ENCODE data around the gene FOXL2. TPM values are rescaled to one million over a fixed set of nuclear protein-coding genes. Genes with fewer than 3 reads are reported as not detected.

Gene FOXL2
- total and polyA plus RNA-seq, 9 of the 15 experiments (the other 6 are each of a cell fraction or from before 2014, with no cell fraction given), result 0.27 to 22.1 (median 3.2) TPM

- TF ChIP-seq UBTF (IDR thresholded peaks at IDR 0.05; ENCODE audit: borderline replicate concordance in 1 of 2, low read depth in 2 of 2, low read length in 2 of 2) (0 out of 4 replicates have a peak, but pooled peaks of 1 of the 2 experiments have one; percentile 14), ARID3B (CRISPR knock-in tag; IDR thresholded peaks at IDR 0.05; ENCODE audit: borderline replicate concordance) (no peak), CEBPB (tag; IDR thresholded peaks at IDR 0.05) (no peak), HNRNPH1 (optimal IDR thresholded peaks at IDR 0.05; ENCODE audit: low read depth, low read length) (no peak), BRD4 (IDR thresholded peaks at IDR 0.05) (peak; percentile 41; the same call in 1 of the 2 replicates), BRF2 (IDR thresholded peaks at IDR 0.05; ENCODE audit: borderline replicate concordance, insufficient read depth, insufficient read length) (no peak), ZNF518B (CRISPR knock-in tag; IDR thresholded peaks at IDR 0.05) (no peak), EP400 (IDR thresholded peaks at IDR 0.05) (peak; percentile 12; the same call in 1 of the 2 replicates), ATF2 (CRISPR knock-in tag; IDR thresholded peaks at IDR 0.05) (no peak), PHF8 (IDR thresholded peaks at IDR 0.05; ENCODE audit: borderline replicate concordance, low read length) (peak; percentile 33; the same call in 1 of the 2 replicates), LEF1 (IDR thresholded peaks at IDR 0.05) (no peak), ZNF511 (CRISPR knock-in tag; IDR thresholded peaks at IDR 0.05) (0 out of 2 replicates have a peak, but pooled peaks have one; percentile 24), RBM25 (IDR thresholded peaks at IDR 0.05; ENCODE audit: low read depth, low read length, severe bottlenecking) (no peak), FOXP1 (CRISPR knock-in tag; IDR thresholded peaks at IDR 0.05) (peak; percentile 47; the same call in 1 of the 2 replicates)
These were observed 3.9 kb downstream of the FOXL2 start (continued) for GRCh38 chr3:138942861-138943623.
